Amniotic stem cell (primary cell): ENCODE measurements around the gene SLC35F1.
"Not testable (repeated sequence)": the region's sequence is repeated elsewhere in the genome, so short reads cannot be mapped to it uniquely, and the experiment has no call there.

Experiments used
- DNase-seq: peaks from one replicate; lab custom pipeline; 2025; lab: John Stamatoyannopoulos, UW

SLC35F1 gene

GRCh38 chr6:117906958-117907600, at the start of gene SLC35F1:
TSS of gene SLC35F1 (plus strand) at chr6:117907264.
- no peak for DNase-seq

- DNase-seq = not testable (repeated sequence)
Measured at GRCh38 chr6:117858601-117859000, 48.5 kb upstream of the SLC35F1 start.

GRCh38 chr6:117861545-117861944, 45.5 kb upstream of the SLC35F1 start:
- DNase-seq = no peak

GRCh38 chr6:117866561-117866960, 40.5 kb upstream of the SLC35F1 start:
- DNase-seq = no peak

- DNase-seq = no peak
Measured at GRCh38 chr6:117870486-117871242, 36.4 kb upstream of the SLC35F1 start.

GRCh38 chr6:117880824-117881223, 26.2 kb upstream of the SLC35F1 start:
- DNase-seq = no peak

GRCh38 chr6:117890172-117890571, 16.9 kb upstream of the SLC35F1 start:
- DNase-seq = no peak

- DNase-seq = no peak
Measured at GRCh38 chr6:117906507-117906957, 532 bp upstream of the SLC35F1 start.

- DNase-seq = no peak
Measured at GRCh38 chr6:117907601-117908245, 659 bp downstream of the SLC35F1 start.

GRCh38 chr6:117908246-117909068, 1.4 kb downstream of the SLC35F1 start:
- no peak for DNase-seq

GRCh38 chr6:117909638-117910037, 2.6 kb downstream of the SLC35F1 start:
- no peak for DNase-seq

GRCh38 chr6:117910549-117910948, 3.5 kb downstream of the SLC35F1 start:
- no peak for DNase-seq

- no peak for DNase-seq
Measured at GRCh38 chr6:117911150-117911549, 4.1 kb downstream of the SLC35F1 start.

GRCh38 chr6:117911660-117912059, 4.6 kb downstream of the SLC35F1 start:
- no peak for DNase-seq

- no peak for DNase-seq
Measured at GRCh38 chr6:117915846-117916245, 8.8 kb downstream of the SLC35F1 start.

- no peak for DNase-seq
Measured at GRCh38 chr6:117916483-117916882, 9.4 kb downstream of the SLC35F1 start.

GRCh38 chr6:117917176-117917575, 10.1 kb downstream of the SLC35F1 start:
- no peak for DNase-seq

- DNase-seq = no peak
Measured at GRCh38 chr6:117918454-117918853, 11.4 kb downstream of the SLC35F1 start.

- DNase-seq = no peak
Measured at GRCh38 chr6:117919275-117919674, 12.2 kb downstream of the SLC35F1 start.

GRCh38 chr6:117919775-117920729, 13.0 kb downstream of the SLC35F1 start:
- DNase-seq = no peak

GRCh38 chr6:117924690-117925089, 17.6 kb downstream of the SLC35F1 start:
- DNase-seq = no peak
